ENCODE data around the gene CTIF. TPM values are rescaled to one million over a fixed set of nuclear protein-coding genes. Genes with fewer than 3 reads are reported as not detected.

CTIF gene
- total and polyA plus RNA-seq, 4 donors: 10.6 to 26.7 (median 12.3) TPM

- Histone ChIP-seq H3K4me3 (ENCODE audit: low read depth in 1 of 3, low read length in 3 of 3) (no peak overlapping the region), H3K9ac (ENCODE audit: low read depth in 1 of 2, low read length in 2 of 2) (no peak overlapping the region), H3K4me1 (ENCODE audit: control insufficient read depth in 4 of 4, insufficient read depth in 4 of 4, low read length in 3 of 4) (no peaks in the 10 kb centered on the region), H3K27ac (ENCODE audit: low read depth in 1 of 2, low read length in 2 of 2) (no peak overlapping the region), H3K36me3 (ENCODE audit: control insufficient read depth in 4 of 4, insufficient read depth in 3 of 4, low read depth in 1 of 4, low read length in 3 of 4) (peaks cover 2 to 22% (median 7%) of the 10 kb centered on the region in 4 donors), H3K27me3 (ENCODE audit: control insufficient read depth in 4 of 4, insufficient read depth in 4 of 4, low read length in 3 of 4) (no peaks in the 10 kb centered on the region), H3K9me3 (ENCODE audit: control insufficient read depth in 4 of 4, low read length in 3 of 4) (no peaks in the 10 kb centered on the region)
- WGBS: 93% methylated on average over 3 of the region's 3 CpGs
- no peak for TF ChIP-seq HNF4G (IDR thresholded peaks at IDR 0.05)
- DNase-seq (ENCODE audit: low spot score): no peak
Observed at GRCh38 chr18:48619016-48619415, 80.2 kb downstream of the CTIF start.

- TF ChIP-seq RXRA (IDR thresholded peaks at IDR 0.05) (no peak), ATF3 (IDR thresholded peaks at IDR 0.05) (no peak), MAX (IDR thresholded peaks at IDR 0.05) (no peak), YY1 (IDR thresholded peaks at IDR 0.05) (no peak), FOXA2 (IDR thresholded peaks at IDR 0.05) (no peak), FOXA1 (IDR thresholded peaks at IDR 0.05) (no peak), NR2F2 (IDR thresholded peaks at IDR 0.05) (no peak), EGR1 (IDR thresholded peaks at IDR 0.05; ENCODE audit: low read depth in 2 of 2) (no peak), HNF4G (IDR thresholded peaks at IDR 0.05) (no peak), RAD21 (IDR thresholded peaks at IDR 0.05) (no peak), SP1 (IDR thresholded peaks at IDR 0.05) (no peak), GABPA (IDR thresholded peaks at IDR 0.05 in 1 of 2, conservative IDR thresholded peaks at IDR 0.05 in 1 of 2) (no peak)
- TF ChIP-seq, protein P1, sequence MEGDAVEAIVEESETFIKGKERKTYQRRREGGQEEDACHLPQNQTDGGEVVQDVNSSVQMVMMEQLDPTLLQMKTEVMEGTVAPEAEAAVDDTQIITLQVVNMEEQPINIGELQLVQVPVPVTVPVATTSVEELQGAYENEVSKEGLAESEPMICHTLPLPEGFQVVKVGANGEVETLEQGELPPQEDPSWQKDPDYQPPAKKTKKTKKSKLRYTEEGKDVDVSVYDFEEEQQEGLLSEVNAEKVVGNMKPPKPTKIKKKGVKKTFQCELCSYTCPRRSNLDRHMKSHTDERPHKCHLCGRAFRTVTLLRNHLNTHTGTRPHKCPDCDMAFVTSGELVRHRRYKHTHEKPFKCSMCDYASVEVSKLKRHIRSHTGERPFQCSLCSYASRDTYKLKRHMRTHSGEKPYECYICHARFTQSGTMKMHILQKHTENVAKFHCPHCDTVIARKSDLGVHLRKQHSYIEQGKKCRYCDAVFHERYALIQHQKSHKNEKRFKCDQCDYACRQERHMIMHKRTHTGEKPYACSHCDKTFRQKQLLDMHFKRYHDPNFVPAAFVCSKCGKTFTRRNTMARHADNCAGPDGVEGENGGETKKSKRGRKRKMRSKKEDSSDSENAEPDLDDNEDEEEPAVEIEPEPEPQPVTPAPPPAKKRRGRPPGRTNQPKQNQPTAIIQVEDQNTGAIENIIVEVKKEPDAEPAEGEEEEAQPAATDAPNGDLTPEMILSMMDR (IDR thresholded peaks at IDR 0.05; ENCODE audit: low read depth, low read length, missing input control): no peak
- H3K27ac ChIP-seq (ENCODE audit: low read depth in 1 of 2, low read length in 2 of 2): no peak overlapping the region
- no peaks in the 10 kb centered on the region for H3K4me1 ChIP-seq (ENCODE audit: control insufficient read depth in 4 of 4, insufficient read depth in 4 of 4, low read length in 3 of 4)
- WGBS: 98% methylated on average over 16 of the region's 16 CpGs
- H3K9me3 ChIP-seq (ENCODE audit: control insufficient read depth in 4 of 4, low read length in 3 of 4): no peaks in the 10 kb centered on the region
- DNase-seq (ENCODE audit: low spot score): no peak
- H3K9ac ChIP-seq (ENCODE audit: low read depth in 1 of 2, low read length in 2 of 2): no peak overlapping the region
- no peak overlapping the region for H3K4me3 ChIP-seq (ENCODE audit: low read depth in 1 of 3, low read length in 3 of 3)
- no peaks in the 10 kb centered on the region for H3K27me3 ChIP-seq (ENCODE audit: control insufficient read depth in 4 of 4, insufficient read depth in 4 of 4, low read length in 3 of 4)
- peaks cover 2 to 22% (median 7%) of the 10 kb centered on the region in 4 donors for H3K36me3 ChIP-seq (ENCODE audit: control insufficient read depth in 4 of 4, insufficient read depth in 3 of 4, low read depth in 1 of 4, low read length in 3 of 4)
Observed at GRCh38 chr18:48619501-48619900, 80.7 kb downstream of the CTIF start.

DNA sequence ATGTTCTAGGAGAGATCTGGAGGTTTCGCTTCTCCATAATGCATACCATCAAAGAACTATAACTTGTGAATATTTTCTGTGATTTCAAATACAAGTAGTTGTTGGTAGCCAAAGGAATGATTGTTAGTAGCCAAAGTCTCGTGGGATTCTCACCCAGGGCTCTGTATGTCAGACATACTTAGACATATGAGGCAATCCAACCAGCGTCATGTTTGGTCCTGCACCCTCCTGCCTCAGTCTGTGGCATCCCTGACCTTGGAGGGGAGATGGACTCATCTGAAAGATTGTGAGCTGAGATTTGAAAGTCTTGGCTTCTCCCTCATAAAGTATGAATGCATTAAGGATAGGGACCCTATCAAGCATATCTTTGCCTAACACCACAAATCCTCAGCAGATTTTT lies 81.2 kb downstream of the CTIF start:
- Histone ChIP-seq H3K4me3 (ENCODE audit: low read depth in 1 of 3, low read length in 3 of 3) (no peak overlapping the region), H3K9ac (ENCODE audit: low read depth in 1 of 2, low read length in 2 of 2) (no peak overlapping the region), H3K27ac (ENCODE audit: low read depth in 1 of 2, low read length in 2 of 2) (no peak overlapping the region), H3K4me1 (ENCODE audit: control insufficient read depth in 4 of 4, insufficient read depth in 4 of 4, low read length in 3 of 4) (no peaks in the 10 kb centered on the region), H3K27me3 (ENCODE audit: control insufficient read depth in 4 of 4, insufficient read depth in 4 of 4, low read length in 3 of 4) (no peaks in the 10 kb centered on the region), H3K36me3 (ENCODE audit: control insufficient read depth in 4 of 4, insufficient read depth in 3 of 4, low read depth in 1 of 4, low read length in 3 of 4) (peaks cover 2 to 22% (median 7%) of the 10 kb centered on the region in 4 donors), H3K9me3 (ENCODE audit: control insufficient read depth in 4 of 4, low read length in 3 of 4) (no peaks in the 10 kb centered on the region)
- WGBS: 95% methylated on average over 3 of the region's 3 CpGs
- DNase-seq (ENCODE audit: low spot score): no peak
- TF ChIP-seq MAX (IDR thresholded peaks at IDR 0.05) (no peak), RXRA (IDR thresholded peaks at IDR 0.05) (no peak), JUND (IDR thresholded peaks at IDR 0.05) (no peak), HNF4A (conservative IDR thresholded peaks at IDR 0.05) (no peak), ATF3 (IDR thresholded peaks at IDR 0.05) (no peak), REST (IDR thresholded peaks at IDR 0.05) (no peak), HNF4G (IDR thresholded peaks at IDR 0.05) (no peak), GABPA (IDR thresholded peaks at IDR 0.05 in 1 of 2, conservative IDR thresholded peaks at IDR 0.05 in 1 of 2) (no peak), ZBTB33 (IDR thresholded peaks at IDR 0.05) (no peak), FOXA2 (IDR thresholded peaks at IDR 0.05) (no peak), NR2F2 (IDR thresholded peaks at IDR 0.05) (no peak), SP1 (IDR thresholded peaks at IDR 0.05) (no peak), EGR1 (IDR thresholded peaks at IDR 0.05; ENCODE audit: low read depth in 2 of 2) (no peak), RAD21 (IDR thresholded peaks at IDR 0.05) (no peak), TAF1 (conservative IDR thresholded peaks at IDR 0.05) (no peak), YY1 (IDR thresholded peaks at IDR 0.05) (no peak)

All from liver (tissue), 9 donors.